H1 (cell line): Measurements from ENCODE around the gene ZDHHC11B. TPM values are rescaled to one million over a fixed set of nuclear protein-coding genes. Genes with fewer than 3 reads are reported as not detected.
"Not testable (repeated sequence)": the region's sequence is repeated elsewhere in the genome, so short reads cannot be mapped to it uniquely, and the experiment has no call there.

Experiments
- CTCF ChIA-PET: fragments of 300-600 bp; sonication (Branson Sonifier 250); formaldehyde crosslinking; loops from one replicate; lab custom pipeline; 2021; ENCODE audit not compliant: partially characterized antibody; lab: Charles Lee
- POLR2A ChIA-PET: fragments of 300-600 bp; sonication (Branson Sonifier 250); formaldehyde crosslinking; loops from one replicate; lab custom pipeline; 2021; ENCODE audit warnings: inconsistent platforms; ENCODE audit not compliant: partially characterized antibody; lab: Charles Lee
- DNase-seq, 2 experiments: peaks; one replicate each; pipeline versions ENCODE4 v3.0.0 to v3.0.0-alpha.2; 2010 to 2022; ENCODE audit warnings: low spot score in 2 of 2, low read depth in 1 of 2, mixed read lengths in 1 of 2
- FAIRE-seq: peaks from 2 replicates; lab custom pipeline; 2011; peaks lifted over from hg19 to GRCh38; lab: Jason Lieb, UNC
- H2AFZ ChIP-seq: 2 replicates; pipeline ENCODE4 v1.8.1; 2012; ENCODE audit warnings: low read length, inconsistent platforms
- H2AK5ac ChIP-seq: 2 replicates; pipeline ENCODE4 v1.6.1; 2013; ENCODE audit warnings: low read depth, low read length
- H2BK120ac ChIP-seq: replicated peaks from 2 replicates; pipeline ENCODE3; 2013; ENCODE audit warnings: low read depth, low read length, inconsistent platforms
- H2BK12ac ChIP-seq: 2 replicates; pipeline ENCODE4 v1.6.1; 2013; ENCODE audit warnings: low read depth, low read length
- H2BK15ac ChIP-seq: 2 replicates; pipeline ENCODE4 v1.6.1; 2013; ENCODE audit warnings: low read length
- H2BK20ac ChIP-seq: 2 replicates; pipeline ENCODE4 v1.6.1; 2013; ENCODE audit warnings: low read length
- H2BK5ac ChIP-seq: 2 replicates; pipeline ENCODE4 v1.6.1; 2013; ENCODE audit warnings: low read depth, low read length
- H3K14ac ChIP-seq: 2 replicates; pipeline ENCODE4 v1.6.1; 2013; ENCODE audit warnings: inconsistent platforms; ENCODE audit not compliant: insufficient read length
- H3K18ac ChIP-seq: 2 replicates; pipeline ENCODE4 v1.6.1; 2013; ENCODE audit warnings: low read length; ENCODE audit errors: extremely low read depth
- H3K23ac ChIP-seq: 2 replicates; pipeline ENCODE4 v1.6.1; 2013; ENCODE audit warnings: inconsistent platforms; ENCODE audit not compliant: insufficient read length
- H3K23me2 ChIP-seq: 2 replicates; pipeline ENCODE4 v1.6.1; 2013; ENCODE audit warnings: low read depth, low read length
- H3K27ac ChIP-seq: 2 replicates; pipeline ENCODE4 v1.6.1; 2011; ENCODE audit warnings: low read depth, low read length, inconsistent platforms
- H3K27me3 ChIP-seq, 4 experiments: replicated peaks in 1 of 4; 1 replicate in 1 of 4; 2 replicates in 3 of 4; pipeline versions ENCODE4 v1.6.1 to v1.8.1; 2011 to 2013; ENCODE audit warnings: low read length in 3 of 4, mild to moderate bottlenecking in 3 of 4, inconsistent platforms in 2 of 4, mixed read lengths in 2 of 4, moderate library complexity in 1 of 4; ENCODE audit not compliant: control insufficient read depth in 3 of 4, insufficient read depth in 3 of 4; ENCODE audit errors: extremely low read depth in 1 of 4
- H3K36me3 ChIP-seq, 4 experiments: 2 replicates each; pipeline versions ENCODE4 v1.6.1 to v1.8.1; 2011 to 2013; ENCODE audit warnings: mild to moderate bottlenecking in 4 of 4, low read length in 3 of 4, moderate library complexity in 2 of 4, control low read depth in 1 of 4, inconsistent platforms in 1 of 4; ENCODE audit not compliant: insufficient read depth in 4 of 4, control insufficient read depth in 2 of 4
- H3K4ac ChIP-seq: replicated peaks from 2 replicates; pipeline ENCODE3; 2013; ENCODE audit warnings: low read length, low read depth, mixed read lengths, inconsistent platforms; ENCODE audit not compliant: insufficient read length
- H3K4me1 ChIP-seq, 4 experiments: replicated peaks in 1 of 4; 1 replicate in 1 of 4; 2 replicates in 3 of 4; pipeline versions ENCODE4 v1.6.1 to v1.8.1; 2011 to 2013; ENCODE audit warnings: low read length in 3 of 4, inconsistent platforms in 2 of 4, mixed read lengths in 1 of 4; ENCODE audit not compliant: insufficient read depth in 4 of 4, control insufficient read depth in 3 of 4
- H3K4me2 ChIP-seq, 2 experiments: 2 replicates each; pipeline versions ENCODE4 v1.6.1 to v1.8.1; 2011 to 2013; ENCODE audit warnings: low read depth in 2 of 2, low read length in 2 of 2, control low read depth in 1 of 2, inconsistent platforms in 1 of 2, mild to moderate bottlenecking in 1 of 2; ENCODE audit not compliant: insufficient read depth in 1 of 2
- H3K4me3 ChIP-seq, 4 experiments: fragments of 200-600, 300-600 bp in 1 of 4; sonication (generic), shearing (Covaris generic), sonication (Bioruptor Twin) in 1 of 4; 2 replicates each; pipeline versions ENCODE4 v1.5.1 to v1.8.1; 2011 to 2016; ENCODE audit warnings: low read length in 4 of 4, low read depth in 3 of 4, control low read depth in 2 of 4, inconsistent platforms in 2 of 4, mild to moderate bottlenecking in 2 of 4, mixed read lengths in 1 of 4, moderate library complexity in 1 of 4; ENCODE audit not compliant: insufficient read depth in 2 of 4; ENCODE audit errors: extremely low read depth in 1 of 4
- H3K56ac ChIP-seq: replicated peaks from 2 replicates; pipeline ENCODE3; 2013; ENCODE audit warnings: low read depth, mild to moderate bottlenecking, mixed read lengths, low read length, inconsistent platforms; ENCODE audit not compliant: insufficient read length
- H3K79me1 ChIP-seq: 2 replicates; pipeline ENCODE4 v1.6.1; 2013; ENCODE audit warnings: low read depth, low read length, control low read depth
- H3K79me2 ChIP-seq, 2 experiments: 2 replicates each; pipeline versions ENCODE4 v1.6.1 to v1.8.1; 2012 to 2013; ENCODE audit warnings: low read length in 2 of 2, mild to moderate bottlenecking in 2 of 2, inconsistent platforms in 1 of 2; ENCODE audit not compliant: insufficient read depth in 2 of 2, control insufficient read depth in 1 of 2
- H3K9ac ChIP-seq, 4 experiments: replicated peaks in 1 of 4; 1 replicate in 1 of 4; 2 replicates in 3 of 4; pipeline versions ENCODE4 v1.6.1 to v1.8.1; 2011 to 2013; ENCODE audit warnings: low read depth in 3 of 4, low read length in 3 of 4, control low read depth in 2 of 4, mild to moderate bottlenecking in 2 of 4, moderate library complexity in 2 of 4, inconsistent platforms in 1 of 4; ENCODE audit errors: extremely low read depth in 1 of 4
- H3K9me3 ChIP-seq, 2 experiments: 2 replicates each; pipeline versions ENCODE4 v1.6.1 to v1.8.1; 2012 to 2013; ENCODE audit warnings: mild to moderate bottlenecking in 2 of 2, moderate library complexity in 2 of 2, control low read depth in 1 of 2, inconsistent platforms in 1 of 2, low read depth in 1 of 2, low read length in 1 of 2, mixed read lengths in 1 of 2; ENCODE audit not compliant: insufficient read depth in 2 of 2
- H4K20me1 ChIP-seq, 2 experiments: replicated peaks in 1 of 2; 2 replicates each; pipeline versions ENCODE3 to v1.8.1; 2011 to 2013; ENCODE audit warnings: inconsistent platforms in 2 of 2, low read length in 2 of 2, mild to moderate bottlenecking in 1 of 2; ENCODE audit not compliant: insufficient read depth in 2 of 2, control insufficient read depth in 1 of 2
- H4K5ac ChIP-seq: 2 replicates; pipeline ENCODE4 v1.6.1; 2013; ENCODE audit warnings: low read length, low read depth, mixed read lengths, inconsistent platforms; ENCODE audit not compliant: insufficient read length
- H4K8ac ChIP-seq: 2 replicates; pipeline ENCODE4 v1.8.0; 2013; ENCODE audit warnings: mild to moderate bottlenecking, moderate library complexity, low read length, inconsistent platforms; ENCODE audit not compliant: insufficient read depth; ENCODE audit errors: extremely low read depth
- H4K91ac ChIP-seq: replicated peaks from 2 replicates; pipeline ENCODE3; 2013; ENCODE audit warnings: low read length, mixed read lengths, inconsistent platforms; ENCODE audit not compliant: insufficient read length
- EZH2 ChIP-seq: fragments of 200-600 bp; sonication (generic); IDR thresholded peaks from 2 replicates; pipeline ENCODE4 v1.7.1; 2012; ENCODE audit warnings: low read depth, mild to moderate bottlenecking, moderate library complexity, low read length, inconsistent platforms; ENCODE audit not compliant: severe bottlenecking
- KDM4A ChIP-seq: IDR thresholded peaks from one replicate; pipeline ENCODE4 v1.7.1; 2012; ENCODE audit warnings: low read depth, mild to moderate bottlenecking, moderate library complexity, low read length, inconsistent platforms; ENCODE audit not compliant: severe bottlenecking
- WGBS, 2 experiments: shearing (Covaris generic) in 1 of 2; methylation state at CpG; one replicate each; pipeline versions ENCODE4 v1.1.6 to v1.1.7; 2013 to 2015; ENCODE audit warnings: low lambda C conversion rate in 2 of 2, mixed read lengths in 2 of 2, inconsistent platforms in 1 of 2, low coverage in 1 of 2, missing lambda C conversion rate in 1 of 2; ENCODE audit not compliant: insufficient replicate concordance in 2 of 2, insufficient coverage in 1 of 2, insufficient read length in 1 of 2; ENCODE audit errors: extremely low coverage in 1 of 2, missing lambda C conversion rate in 1 of 2; 5-methylcytosine and 5-hydroxymethylcytosine counted together
- polyA plus RNA-seq, 7 experiments: library from polyadenylated mRNA; depleted of rRNA in 3 of 7; stranded (reverse) in 5 of 7; unstranded in 2 of 7; fragments of >200 nt in 5 of 7; fragments of 200-250 nt in 2 of 7; gene quantifications; 1 replicate in 5 of 7; 2 replicates in 1 of 7; 4 replicates in 1 of 7; pipeline versions ENCODE4 v1.2.1 to v1.2.3, GENCODE V29; 2011 to 2013; ENCODE audit warnings: missing spikeins in 2 of 7, mixed read lengths in 2 of 7
- total RNA-seq: library from RNA; stranded (reverse); fragmentation: NEBNext Ultra II Directional; extraction: Animal tissue kit (Norgen Biotek cat#: 25700); gene quantifications from 2 replicates; pipeline ENCODE4 v1.2.1, GENCODE V29; 2021

Gene ZDHHC11B
- total and polyA plus RNA-seq, 2 of the 8 experiments (the other 6 are each of a cell fraction or from before 2014, with no cell fraction given): 0.29 to 2.5 TPM

DNA sequence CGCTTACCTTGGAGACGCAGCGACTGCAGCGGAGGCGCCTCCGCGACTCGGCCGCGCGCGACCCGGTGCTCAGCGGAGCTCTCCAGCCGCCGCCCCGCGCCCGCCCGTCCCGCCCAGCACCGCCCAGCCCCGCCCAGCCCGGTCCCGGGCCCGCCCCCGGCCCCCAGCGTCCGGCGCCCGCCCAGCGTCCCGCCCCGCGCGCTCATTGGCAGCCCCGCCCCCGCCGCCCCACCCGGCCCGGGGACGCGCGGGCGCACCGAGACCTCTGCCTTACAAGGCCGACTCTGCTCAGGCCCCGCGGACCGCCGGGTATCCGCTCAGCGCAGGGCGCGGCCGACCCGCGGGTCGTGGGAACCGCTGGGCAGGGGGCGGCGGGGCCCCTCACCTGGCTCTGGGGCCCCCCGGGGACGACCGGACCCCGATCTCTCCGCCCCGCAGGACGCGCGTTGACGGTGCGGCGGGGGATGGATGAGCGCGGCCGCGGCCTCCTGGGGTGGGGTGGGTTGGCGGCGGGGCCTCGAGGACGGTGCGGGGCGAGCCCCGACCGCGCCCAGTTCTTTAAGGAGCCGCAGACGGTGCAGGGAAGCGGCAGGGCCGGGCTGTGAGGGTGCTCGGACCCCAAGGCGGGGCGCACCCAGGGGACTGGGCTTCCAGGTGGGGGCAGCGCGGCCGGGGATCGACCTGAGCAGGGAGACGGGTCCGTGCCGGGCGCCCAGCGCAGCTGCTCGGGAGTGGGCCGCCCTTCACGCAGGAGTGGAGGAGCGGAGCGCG lies 91.1 kb downstream of the ZDHHC11B start, which contains the start of gene TPPP:
Gene TPPP (minus strand): TSS at position 82 of the 771 bp plus-strand sequence. CDS start 15,292 bp downstream, outside the sequence.
- H3K4me1 ChIP-seq, H3K27ac ChIP-seq, H2BK15ac ChIP-seq, FAIRE-seq, H3K23ac ChIP-seq, H3K18ac ChIP-seq, H2BK12ac ChIP-seq, H3K79me1 ChIP-seq, H3K9me3 ChIP-seq, H3K36me3 ChIP-seq, H2BK5ac ChIP-seq, H3K23me2 ChIP-seq, CTCF ChIA-PET, H4K20me1 ChIP-seq, H2BK20ac ChIP-seq, H3K9ac ChIP-seq, H3K79me2 ChIP-seq, H3K56ac ChIP-seq, H4K91ac ChIP-seq, H2AK5ac ChIP-seq, H3K14ac ChIP-seq, H4K8ac ChIP-seq, H2AFZ ChIP-seq, H3K4ac ChIP-seq, H4K5ac ChIP-seq, H2BK120ac ChIP-seq: not testable (repeated sequence)
- POLR2A ChIA-PET: interaction anchor here (0.6 kb wide), 1 partner anchor 46 kb away, joined by 3 read pairs; no protein-coding TSS in a partner anchor
- peak in 1 of 2 experiments; percentile 72 for DNase-seq
- peak; percentile 13 for TF ChIP-seq EZH2
- peak; percentile 11 for TF ChIP-seq KDM4A
- H3K4me2 ChIP-seq: peak within 1 kb of the TSS; percentile 50 to 60
- peaks cover 5 to 16% (median 12%) of the 10 kb centered on the region in 4 experiments for H3K27me3 ChIP-seq
- H3K4me3 ChIP-seq: peak within 1 kb of the TSS in 3 of 4 experiments; percentile 27 to 60 (median 36); a peak in 6 of 8 replicates
- 2% methylated on average over 15 of the region's 109 CpGs; no CpG with 5 or more reads in 1 of the 2 experiments for WGBS, 2 experiments
